ENCODE results near the gene CD200R1L.

CD200R1L gene

GRCh38 chr3:112811131-112811884, 35.4 kb downstream of the CD200R1L start (continued):
- TF ChIP-seq ZNF518A (tag by site-specific recombination; conservative IDR thresholded peaks at IDR 0.05; ENCODE audit: low read depth) = no peak
- no peak for TF ChIP-seq ZBTB20 (tag by site-specific recombination; IDR thresholded peaks at IDR 0.05)
- TF ChIP-seq ZNF362 (tag by site-specific recombination; IDR thresholded peaks at IDR 0.05) = no peak

- Histone ChIP-seq H3K9me3 (ENCODE audit: control insufficient read depth, insufficient read depth, low read depth, low read length) (no peaks in the 10 kb centered on the region), H3K36me3 (ENCODE audit: control insufficient read depth in 2 of 2, insufficient read depth in 1 of 2, low read length in 2 of 2) (no peaks in the 10 kb centered on the region), H3K4me1 (ENCODE audit: control insufficient read depth, insufficient read depth, low read length) (no peaks in the 10 kb centered on the region), H3K4me3 (ENCODE audit: low read depth, low read length) (no peak overlapping the region), H3K27ac (ENCODE audit: extremely low read depth, low read depth, low read length) (no peak overlapping the region)
- ChIA-PET CTCF (no interaction called here), POLR2A (no interaction called here)
- no peak for TF ChIP-seq ZFP3 (tag by site-specific recombination; IDR thresholded peaks at IDR 0.05; ENCODE audit: low read depth)
- TF ChIP-seq ZNF701 (tag by site-specific recombination; IDR thresholded peaks at IDR 0.05) = no peak
- TF ChIP-seq ZNF350 (tag by site-specific recombination; IDR thresholded peaks at IDR 0.05) = no peak
- TF ChIP-seq ZNF501 (tag by site-specific recombination; IDR thresholded peaks at IDR 0.05) = no peak
- TF ChIP-seq ZNF624 (tag by site-specific recombination; IDR thresholded peaks at IDR 0.05) = no peak
- TF ChIP-seq ZNF626 (tag by site-specific recombination; IDR thresholded peaks at IDR 0.05) = no peak
- TF ChIP-seq PRDM2 (tag by site-specific recombination; IDR thresholded peaks at IDR 0.05; ENCODE audit: borderline replicate concordance) = no peak
- TF ChIP-seq ZNF529 (tag by site-specific recombination; IDR thresholded peaks at IDR 0.05; ENCODE audit: insufficient replicate concordance) = no peak
- no peak for TF ChIP-seq ZNF830 (tag by site-specific recombination; IDR thresholded peaks at IDR 0.05; ENCODE audit: low read depth)
- no peak for TF ChIP-seq PRDM4 (tag by site-specific recombination; IDR thresholded peaks at IDR 0.05)
- no peak for TF ChIP-seq ZNF561 (tag by site-specific recombination; IDR thresholded peaks at IDR 0.05; ENCODE audit: borderline replicate concordance)
These were observed 36.1 kb downstream of the CD200R1L start for GRCh38 chr3:112810561-112810960.
